ENCODE data around the gene PTPRN2. TPM values are rescaled to one million over a fixed set of nuclear protein-coding genes. Genes with fewer than 3 reads are reported as not detected.

PTPRN2 gene
- total RNA-seq, 1 donor from 2014 or later, result 15.4 TPM

- Mint-ChIP-seq H3K27ac (no peak overlapping the region), H3K36me3 (no peaks in the 10 kb centered on the region), H3K27me3 (peaks cover 14% of the 10 kb centered on the region), H3K4me3 (no peak overlapping the region), H3K9me3 (no peaks in the 10 kb centered on the region), H3K4me1 (ENCODE audit: unreplicated experiment) (peaks cover 5% of the 10 kb centered on the region)
- TF ChIP-seq CTCF (conservative IDR thresholded peaks at IDR 0.05), result no peak
- DNase-seq (ENCODE audit: extremely low spot score, unreplicated experiment), result no peak
Observed at GRCh38 chr7:157718303-157719007, 869.2 kb downstream of the PTPRN2 start.

- no peaks in the 10 kb centered on the region for H3K9me3 Mint-ChIP-seq
- H3K36me3 Mint-ChIP-seq, result no peaks in the 10 kb centered on the region
- peaks cover 15% of the 10 kb centered on the region for H3K27me3 Mint-ChIP-seq
- no peak overlapping the region for H3K4me3 Mint-ChIP-seq
- H3K27ac Mint-ChIP-seq, result no peak overlapping the region
- no peak for DNase-seq (ENCODE audit: extremely low spot score, unreplicated experiment)
- no peak for TF ChIP-seq CTCF (conservative IDR thresholded peaks at IDR 0.05)
- H3K4me1 Mint-ChIP-seq (ENCODE audit: unreplicated experiment), result peaks cover 5% of the 10 kb centered on the region
Observed at GRCh38 chr7:157717211-157718174, 870.1 kb downstream of the PTPRN2 start.

GRCh38 chr7:157715938-157716280 is 871.7 kb downstream of the PTPRN2 start:
- Mint-ChIP-seq H3K4me3 (no peak overlapping the region), H3K27ac (no peak overlapping the region), H3K4me1 (ENCODE audit: unreplicated experiment) (peaks cover 5% of the 10 kb centered on the region), H3K9me3 (no peaks in the 10 kb centered on the region), H3K27me3 (peaks cover 15% of the 10 kb centered on the region), H3K36me3 (no peaks in the 10 kb centered on the region)
- no peak for TF ChIP-seq CTCF (conservative IDR thresholded peaks at IDR 0.05)
- DNase-seq (ENCODE audit: extremely low spot score, unreplicated experiment), result no peak

- Mint-ChIP-seq H3K4me3 (no peak overlapping the region), H3K27me3 (peaks cover 15% of the 10 kb centered on the region), H3K36me3 (no peaks in the 10 kb centered on the region), H3K4me1 (ENCODE audit: unreplicated experiment) (peaks cover 5% of the 10 kb centered on the region), H3K27ac (no peak overlapping the region), H3K9me3 (no peaks in the 10 kb centered on the region)
- TF ChIP-seq CTCF (conservative IDR thresholded peaks at IDR 0.05), result no peak
- DNase-seq (ENCODE audit: extremely low spot score, unreplicated experiment), result no peak
Observed at GRCh38 chr7:157715071-157715937, 872.3 kb downstream of the PTPRN2 start.

Data from type B pancreatic cell (in vitro differentiated cells).